Measurements from ENCODE around the gene GUCY1A1. TPM values are rescaled to one million over a fixed set of nuclear protein-coding genes. Genes with fewer than 3 reads are reported as not detected.

Gene GUCY1A1
- total RNA-seq, 1 donor from 2014 or later: 12.9 TPM

DNA sequence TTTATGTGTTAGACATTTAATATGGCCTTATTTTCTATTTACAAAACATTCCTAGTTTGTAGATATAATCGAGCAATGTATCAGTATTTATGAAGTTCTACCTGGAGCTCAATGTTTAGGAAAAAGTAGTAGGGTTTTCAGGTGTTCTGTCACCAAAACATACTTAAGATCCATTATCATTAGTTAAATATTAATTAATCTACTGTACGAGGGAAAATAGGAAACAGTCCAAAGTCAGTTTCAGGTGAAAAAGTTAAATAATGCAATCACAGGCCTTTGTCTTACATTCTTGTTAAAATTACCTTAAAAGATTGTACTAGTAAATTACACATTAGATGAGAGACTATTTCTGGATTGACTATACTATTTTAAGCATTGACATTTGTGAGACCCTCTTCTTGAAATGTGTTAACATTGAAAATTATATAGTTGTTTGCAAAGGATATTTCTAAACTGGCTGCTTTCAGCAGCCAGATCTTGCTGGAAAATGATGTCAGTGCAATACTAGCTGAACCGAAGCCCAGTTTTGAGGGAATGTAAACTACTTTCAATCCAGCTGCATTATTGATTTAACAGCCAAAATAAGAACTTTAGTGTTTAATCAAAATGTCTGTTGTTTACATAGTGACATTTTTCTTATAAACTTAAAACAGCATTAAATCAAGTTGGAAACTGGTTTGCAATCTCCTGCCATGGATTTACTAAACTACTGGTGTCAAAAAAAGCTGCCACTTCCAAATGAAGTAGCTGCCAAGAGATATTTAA, 111.5 kb downstream of the GUCY1A1 start:
- DNase-seq (ENCODE audit: low read depth in 2 of 2): no peak

DNA sequence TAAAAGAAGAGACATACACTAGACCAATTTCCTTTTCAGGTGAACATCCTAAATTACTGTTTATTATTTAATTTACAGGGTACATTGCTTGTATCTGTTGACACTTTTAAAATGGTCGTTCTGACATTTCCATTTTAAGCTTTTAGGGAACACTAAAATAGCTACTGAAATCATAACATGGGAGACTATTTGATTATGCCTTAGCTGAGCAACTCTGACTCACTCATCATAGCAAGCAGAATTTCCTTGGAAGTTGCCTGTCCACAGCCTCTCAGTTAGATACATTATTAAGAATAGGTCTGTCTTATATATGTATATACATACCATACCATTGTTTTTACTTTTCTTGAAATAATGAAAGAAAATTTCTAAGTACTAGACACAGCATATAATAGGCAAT, 114.1 kb downstream of the GUCY1A1 start:
- no peak for DNase-seq (ENCODE audit: low read depth in 2 of 2)

- no peak for DNase-seq (ENCODE audit: low read depth in 2 of 2)
These were observed 114.7 kb downstream of the GUCY1A1 start for GRCh38 chr4:155781249-155781831.

Other genes starting within 250 kb of the GUCY1A1 start
- gene GUCY1B1, start 92.2 kb downstream of the GUCY1A1 start, total RNA-seq: 1.4 and 4.1 TPM in 2 replicates
- not detected in 2 replicates for gene ASIC5, start 199.4 kb downstream of the GUCY1A1 start, total RNA-seq
- gene TDO2, start 236.8 kb downstream of the GUCY1A1 start, total RNA-seq: not detected in 2 replicates

All from lung microvascular endothelial cell (primary cell).